ENCODE measurements around the gene TP53.
"Not testable (repeated sequence)": the region's sequence is repeated elsewhere in the genome, so short reads cannot be mapped to it uniquely, and the experiment has no call there.

Gene TP53

GRCh38 chr17:7629939-7630571 lies 57.2 kb downstream of the TP53 start, which contains the start of gene SHBG:
TSS of gene SHBG (plus strand) at chr17:7630135. CDS start at chr17:7630173, 38 bp downstream.
- DNase-seq, result no peak

GRCh38 chr17:7627250-7628121 lies 59.8 kb downstream of the TP53 start, which contains the start of gene SAT2:
TSS of gene SAT2 (minus strand) at chr17:7627821. CDS start at chr17:7627635, 186 bp downstream.
- DNase-seq, result peak; percentile 88

GRCh38 chr17:7626956-7627249 lies 60.4 kb downstream of the TP53 start:
- no peak for DNase-seq

GRCh38 chr17:7626307-7626706 lies 61.0 kb downstream of the TP53 start:
- DNase-seq, result no peak

- not testable (repeated sequence) for DNase-seq
Observed at GRCh38 chr17:7625749-7626148, 61.5 kb downstream of the TP53 start.

GRCh38 chr17:7623661-7624060 lies 63.6 kb downstream of the TP53 start:
- no peak for DNase-seq

- DNase-seq, result no peak
Observed at GRCh38 chr17:7620835-7621234, 66.5 kb downstream of the TP53 start.

- no peak for DNase-seq
Observed at GRCh38 chr17:7618608-7619007, 68.7 kb downstream of the TP53 start.

All from NCI-H1105 treated with DMSO at 0.1 percent for 48 hours (cell line).